Measurements from ENCODE around the gene ATP11B.

Gene ATP11B

DNA sequence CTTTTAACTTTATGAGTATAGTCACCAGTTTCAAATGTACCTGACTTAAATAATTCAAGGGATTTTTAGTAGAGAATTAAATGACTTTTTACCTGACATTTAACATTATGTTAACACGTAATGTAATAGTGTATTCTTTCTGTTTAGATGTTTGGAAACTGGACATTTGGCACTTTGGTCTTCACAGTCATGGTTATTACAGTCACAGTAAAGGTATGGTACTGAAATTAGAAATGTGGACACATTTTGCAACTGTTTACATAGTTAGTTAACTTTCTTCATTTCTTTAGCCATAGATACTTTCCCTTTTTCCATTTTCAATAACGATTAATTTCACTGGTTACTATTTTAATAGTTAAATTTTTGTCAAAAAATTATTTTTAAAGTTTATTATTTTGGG is 103.2 kb downstream of the ATP11B start:
- no peak for DNase-seq
- H3K4me3 Mint-ChIP-seq = no peak overlapping the region
- H3K36me3 Mint-ChIP-seq (ENCODE audit: low read depth) = peaks cover 64% of the 10 kb centered on the region
- H3K9me3 Mint-ChIP-seq = no peaks in the 10 kb centered on the region
- no peaks in the 10 kb centered on the region for H3K4me1 Mint-ChIP-seq (ENCODE audit: low read depth)
- H3K27ac Mint-ChIP-seq = no peak overlapping the region
- H3K27me3 Mint-ChIP-seq = no peaks in the 10 kb centered on the region

DNA sequence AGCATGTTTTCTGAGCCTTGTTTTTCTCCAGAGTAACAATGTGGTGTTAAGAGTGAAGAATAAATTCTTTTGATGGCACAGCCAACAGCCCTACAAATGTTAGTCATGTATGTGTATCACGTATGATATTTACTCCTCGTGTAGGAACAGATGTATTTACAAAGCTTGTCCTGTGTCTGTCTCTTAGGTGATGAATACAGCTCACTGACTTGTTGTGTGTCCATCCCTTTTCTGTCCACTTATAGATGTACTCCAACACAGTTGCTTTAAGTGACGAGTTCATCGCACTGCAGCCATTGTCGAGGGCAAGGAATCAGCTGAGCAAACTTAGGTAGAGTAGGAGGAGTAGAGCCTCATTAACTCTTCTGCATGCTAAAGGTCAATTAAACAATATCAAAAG is 108.9 kb downstream of the ATP11B start:
- H3K4me3 Mint-ChIP-seq = no peak overlapping the region
- no peaks in the 10 kb centered on the region for H3K27me3 Mint-ChIP-seq
- no peaks in the 10 kb centered on the region for H3K4me1 Mint-ChIP-seq (ENCODE audit: low read depth)
- no peak for DNase-seq
- H3K9me3 Mint-ChIP-seq = no peaks in the 10 kb centered on the region
- peaks cover 55% of the 10 kb centered on the region for H3K36me3 Mint-ChIP-seq (ENCODE audit: low read depth)
- H3K27ac Mint-ChIP-seq = no peak overlapping the region

DNA sequence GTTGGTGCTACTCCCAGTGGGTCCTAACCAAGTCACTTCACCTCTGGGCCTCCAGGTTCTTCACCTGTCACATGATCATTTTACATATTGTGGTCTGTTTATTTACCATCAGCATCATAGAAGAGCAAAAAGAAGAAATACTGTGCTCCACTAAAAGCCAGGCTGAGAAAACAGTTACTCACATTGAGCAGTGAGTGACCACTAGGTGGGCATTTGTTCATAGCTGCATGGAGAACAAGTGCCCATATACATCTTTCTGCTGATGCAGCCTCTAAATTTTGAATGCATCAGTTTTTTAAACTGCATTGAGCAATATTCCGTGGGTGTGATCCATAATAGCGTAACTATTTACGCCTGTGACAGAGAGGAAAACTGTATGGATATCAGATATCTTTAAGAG is 110.9 kb downstream of the ATP11B start:
- Mint-ChIP-seq H3K4me1 (ENCODE audit: low read depth) (peaks cover 2% of the 10 kb centered on the region), H3K27ac (peak overlapping the region; percentile 12), H3K36me3 (ENCODE audit: low read depth) (peaks cover 57% of the 10 kb centered on the region), H3K27me3 (no peaks in the 10 kb centered on the region), H3K9me3 (no peaks in the 10 kb centered on the region), H3K4me3 (no peak overlapping the region)
- DNase-seq = no peak

DNA sequence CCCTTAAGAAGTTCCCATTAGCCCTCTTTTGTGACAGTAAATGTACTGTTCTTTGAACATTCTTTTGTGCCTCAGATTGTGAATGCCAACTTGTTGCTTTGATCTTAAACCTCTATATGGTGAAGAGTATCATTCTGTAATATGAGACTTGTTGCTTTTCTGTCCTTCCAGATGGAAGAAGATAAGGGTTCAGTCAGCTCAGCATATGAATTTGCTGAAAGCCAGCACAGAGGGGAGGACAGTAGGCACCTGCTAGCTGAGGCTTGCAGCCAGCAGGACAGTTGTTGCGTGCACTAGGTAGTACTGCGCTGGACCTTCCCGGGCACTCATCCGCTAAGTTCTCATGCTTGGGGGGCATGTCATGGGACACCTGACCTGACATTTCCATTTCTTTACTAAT is 112.3 kb downstream of the ATP11B start:
- peaks cover 50% of the 10 kb centered on the region for H3K36me3 Mint-ChIP-seq (ENCODE audit: low read depth)
- peak overlapping the region; percentile 62 for H3K27ac Mint-ChIP-seq

DNA sequence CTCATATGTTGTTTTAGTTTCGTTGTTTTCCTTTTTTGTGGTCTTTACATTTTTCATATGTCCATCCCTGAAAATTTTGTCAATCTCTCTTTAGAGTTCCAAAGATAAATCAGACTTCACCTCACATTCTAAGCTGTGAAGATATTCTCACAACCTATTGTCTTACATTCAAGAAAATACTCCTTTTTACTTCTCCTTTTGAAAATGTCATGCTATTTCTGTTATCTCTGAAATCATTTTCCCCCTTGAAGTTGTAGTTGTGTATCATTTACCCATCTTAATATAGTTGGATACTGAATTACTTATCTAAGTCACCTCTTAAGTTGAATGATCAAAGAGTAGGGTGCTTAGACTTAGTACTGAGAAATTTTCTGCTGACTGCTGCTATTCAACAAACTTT is 112.7 kb downstream of the ATP11B start:
- Mint-ChIP-seq H3K9me3 (no peaks in the 10 kb centered on the region), H3K36me3 (ENCODE audit: low read depth) (peaks cover 50% of the 10 kb centered on the region), H3K4me3 (no peak overlapping the region), H3K27ac (no peak overlapping the region), H3K27me3 (no peaks in the 10 kb centered on the region), H3K4me1 (ENCODE audit: low read depth) (peaks cover 17% of the 10 kb centered on the region)
- no peak for DNase-seq

More for the DNA sequence above, 112.3 kb downstream of the ATP11B start:
- H3K27me3 Mint-ChIP-seq = no peaks in the 10 kb centered on the region
- H3K9me3 Mint-ChIP-seq = no peaks in the 10 kb centered on the region
- H3K4me3 Mint-ChIP-seq = no peak overlapping the region
- peaks cover 14% of the 10 kb centered on the region for H3K4me1 Mint-ChIP-seq (ENCODE audit: low read depth)
- no peak for DNase-seq

DNA sequence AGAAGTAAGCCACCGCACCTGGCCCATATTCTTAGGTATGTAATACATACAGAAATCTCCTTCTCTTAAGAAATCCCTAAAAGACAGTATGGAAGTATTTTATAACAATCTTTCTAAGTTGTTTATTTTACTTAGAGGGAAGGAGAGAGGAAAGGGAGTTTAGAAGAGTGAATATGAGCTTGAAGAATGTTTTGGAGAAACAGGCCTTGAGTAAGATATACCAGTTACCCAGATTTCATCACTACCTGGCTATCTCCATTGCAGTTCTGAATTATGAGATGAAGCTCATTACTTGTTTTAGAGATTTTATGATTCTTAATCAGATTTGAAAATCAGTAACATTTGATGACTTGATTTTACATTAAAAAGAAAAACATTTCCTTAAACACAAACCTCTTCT is 115.2 kb downstream of the ATP11B start:
- no peaks in the 10 kb centered on the region for H3K9me3 Mint-ChIP-seq
- peaks cover 38% of the 10 kb centered on the region for H3K4me1 Mint-ChIP-seq (ENCODE audit: low read depth)
- H3K36me3 Mint-ChIP-seq (ENCODE audit: low read depth) = peaks cover 44% of the 10 kb centered on the region
- H3K27ac Mint-ChIP-seq = no peak overlapping the region
- no peak for DNase-seq
- H3K27me3 Mint-ChIP-seq = no peaks in the 10 kb centered on the region
- no peak overlapping the region for H3K4me3 Mint-ChIP-seq

DNA sequence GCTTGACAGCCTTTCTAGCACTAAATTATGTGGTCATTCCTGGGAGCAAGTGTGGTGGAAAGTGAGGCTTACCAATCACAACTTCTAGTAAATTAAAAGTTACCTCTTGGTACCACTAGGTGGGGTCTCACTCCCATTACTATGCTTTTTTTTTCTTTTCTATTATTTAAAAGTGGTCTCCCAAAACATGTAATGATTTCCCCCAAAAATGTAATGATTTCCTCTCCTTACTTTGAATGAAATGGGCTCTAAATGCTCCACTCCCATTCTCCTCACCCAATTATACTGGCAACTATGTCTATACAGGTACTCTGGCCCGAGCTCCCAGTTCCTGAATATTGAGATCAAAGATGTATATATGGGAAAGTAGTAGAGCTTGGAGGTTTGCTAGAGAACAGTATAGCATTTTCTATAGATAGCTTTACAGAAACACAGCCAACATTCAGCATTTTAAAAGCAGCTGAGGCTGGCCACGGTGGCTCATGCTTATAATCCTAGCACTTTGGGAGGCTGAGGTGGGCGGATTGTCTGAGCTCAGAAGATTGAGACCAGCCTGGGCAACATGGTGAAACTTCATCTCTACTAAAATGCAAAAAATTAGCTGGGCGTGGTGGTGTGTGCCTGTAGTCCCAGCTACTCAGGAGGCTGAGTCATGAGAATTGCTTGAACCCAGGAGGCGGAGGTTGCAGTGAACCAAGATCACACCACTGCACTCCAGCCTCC is 116.2 kb downstream of the ATP11B start:
- DNase-seq = no peak
- peak overlapping the region; percentile 15 for H3K27ac Mint-ChIP-seq

DNA sequence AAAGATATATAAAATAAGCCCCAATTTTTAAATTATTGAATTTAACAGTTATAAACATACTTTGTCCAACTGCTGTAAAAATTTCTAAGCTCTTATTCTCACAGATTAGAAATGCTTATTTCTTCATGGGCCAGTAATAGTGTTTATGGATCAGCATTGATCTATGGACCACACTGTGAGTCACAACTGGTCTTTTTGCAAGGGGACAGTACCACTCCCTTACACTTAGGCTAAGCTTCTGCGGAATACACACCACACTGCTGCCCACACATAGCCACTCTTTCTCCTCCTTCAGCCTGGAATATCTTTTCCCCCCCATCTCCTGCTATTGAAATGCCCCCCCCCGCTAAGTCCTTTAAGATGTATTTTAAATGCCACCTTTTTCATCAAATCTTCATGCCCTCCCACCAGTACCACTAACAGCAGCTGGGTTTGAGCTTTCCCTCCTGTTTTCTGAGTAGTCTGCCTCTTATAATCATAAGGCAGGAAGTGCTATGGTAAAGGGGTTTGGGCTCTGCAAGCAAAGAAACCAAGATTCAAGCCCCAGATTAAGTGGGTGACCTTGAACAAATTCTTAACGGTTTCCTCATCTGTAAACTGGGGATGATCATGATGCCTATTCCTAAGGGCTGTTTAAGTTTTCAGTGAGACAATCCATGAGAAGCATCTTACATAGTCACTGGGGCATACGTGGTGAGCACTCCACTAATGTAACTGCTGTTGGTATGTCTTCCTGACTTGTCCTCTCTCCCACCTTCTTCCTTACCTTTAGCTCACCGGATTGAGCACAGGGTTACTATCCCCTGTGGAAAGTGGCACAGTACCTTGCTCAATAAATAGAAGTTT is 117.9 kb downstream of the ATP11B start:
- Mint-ChIP-seq H3K9me3 (no peaks in the 10 kb centered on the region), H3K27me3 (no peaks in the 10 kb centered on the region), H3K36me3 (ENCODE audit: low read depth) (peaks cover 49% of the 10 kb centered on the region), H3K4me3 (no peak overlapping the region), H3K4me1 (ENCODE audit: low read depth) (peaks cover 55% of the 10 kb centered on the region), H3K27ac (peak overlapping the region; percentile 68)
- DNase-seq = no peak

More for the DNA sequence above, 116.2 kb downstream of the ATP11B start:
- H3K9me3 Mint-ChIP-seq = no peaks in the 10 kb centered on the region
- H3K4me3 Mint-ChIP-seq = no peak overlapping the region
- peaks cover 46% of the 10 kb centered on the region for H3K4me1 Mint-ChIP-seq (ENCODE audit: low read depth)
- H3K36me3 Mint-ChIP-seq (ENCODE audit: low read depth) = peaks cover 45% of the 10 kb centered on the region
- H3K27me3 Mint-ChIP-seq = no peaks in the 10 kb centered on the region

DNA sequence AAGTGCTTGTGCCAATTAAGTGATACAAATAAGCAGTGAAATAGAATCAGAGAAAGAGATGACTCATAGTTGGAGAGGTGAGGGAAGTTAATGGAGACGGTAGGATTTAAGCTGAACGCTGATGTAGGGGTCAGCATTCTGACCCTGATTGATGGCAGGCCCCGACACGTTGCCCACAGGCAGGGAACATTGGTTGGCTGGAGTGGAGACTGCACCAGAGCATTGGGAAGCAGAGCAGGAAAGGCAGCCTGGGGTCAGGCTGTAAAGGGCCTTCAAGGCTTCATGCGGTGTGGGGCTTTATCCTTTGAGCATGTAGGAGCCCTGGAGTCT is 118.4 kb downstream of the ATP11B start:
- Mint-ChIP-seq H3K27ac (peak overlapping the region; percentile 68), H3K4me1 (ENCODE audit: low read depth) (peaks cover 55% of the 10 kb centered on the region), H3K36me3 (ENCODE audit: low read depth) (peaks cover 45% of the 10 kb centered on the region)

DNA sequence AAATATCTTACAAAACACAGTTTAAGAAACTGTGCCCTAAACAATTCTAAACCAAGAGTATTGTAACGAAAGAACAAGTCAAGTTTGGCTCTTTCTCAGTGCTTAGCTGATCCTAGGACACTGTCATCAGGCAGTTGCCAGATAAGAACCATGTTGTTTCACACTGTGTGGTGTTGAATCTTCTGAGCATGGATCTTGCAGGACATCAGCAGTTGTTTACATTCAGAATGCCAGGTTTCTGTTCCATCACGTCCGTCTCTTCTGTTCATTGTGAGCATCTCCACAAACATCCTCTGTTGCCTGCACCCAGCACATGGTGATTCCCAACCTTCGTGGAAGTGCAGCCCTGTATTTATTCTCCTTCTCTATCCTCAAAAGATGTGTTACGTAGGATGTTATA is 119.2 kb downstream of the ATP11B start:
- Mint-ChIP-seq H3K9me3 (no peaks in the 10 kb centered on the region), H3K27ac (no peak overlapping the region), H3K4me1 (ENCODE audit: low read depth) (peaks cover 55% of the 10 kb centered on the region), H3K4me3 (no peak overlapping the region), H3K36me3 (ENCODE audit: low read depth) (peaks cover 49% of the 10 kb centered on the region), H3K27me3 (no peaks in the 10 kb centered on the region)
- DNase-seq = no peak

More for the DNA sequence above, 118.4 kb downstream of the ATP11B start:
- DNase-seq = no peak
- Mint-ChIP-seq H3K9me3 (no peaks in the 10 kb centered on the region), H3K4me3 (no peak overlapping the region), H3K27me3 (no peaks in the 10 kb centered on the region)

DNA sequence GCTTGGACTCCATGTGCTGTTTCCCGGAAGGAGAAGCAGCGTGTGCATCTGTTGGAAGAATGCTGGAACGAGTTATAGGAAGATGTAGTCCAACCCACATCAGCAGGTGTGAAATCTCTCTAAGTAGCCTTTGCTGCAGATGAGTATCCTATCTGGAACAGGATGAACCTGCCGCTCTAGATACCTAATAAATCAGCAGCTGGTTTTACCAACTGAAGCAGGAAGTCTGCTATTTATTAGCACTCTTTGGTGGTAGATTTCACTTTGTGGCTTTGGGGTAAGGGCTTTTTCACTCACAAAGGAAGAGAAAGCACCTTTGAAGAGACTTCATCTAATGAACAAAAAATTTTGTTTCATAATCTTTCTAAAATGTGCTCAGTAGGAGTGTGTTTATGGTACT is 120.6 kb downstream of the ATP11B start:
- peaks cover 55% of the 10 kb centered on the region for H3K4me1 Mint-ChIP-seq (ENCODE audit: low read depth)
- peaks cover 45% of the 10 kb centered on the region for H3K36me3 Mint-ChIP-seq (ENCODE audit: low read depth)
- peak overlapping the region; percentile 82 for H3K27ac Mint-ChIP-seq
- DNase-seq = no peak
- H3K27me3 Mint-ChIP-seq = no peaks in the 10 kb centered on the region
- no peaks in the 10 kb centered on the region for H3K9me3 Mint-ChIP-seq
- H3K4me3 Mint-ChIP-seq = no peak overlapping the region

DNA sequence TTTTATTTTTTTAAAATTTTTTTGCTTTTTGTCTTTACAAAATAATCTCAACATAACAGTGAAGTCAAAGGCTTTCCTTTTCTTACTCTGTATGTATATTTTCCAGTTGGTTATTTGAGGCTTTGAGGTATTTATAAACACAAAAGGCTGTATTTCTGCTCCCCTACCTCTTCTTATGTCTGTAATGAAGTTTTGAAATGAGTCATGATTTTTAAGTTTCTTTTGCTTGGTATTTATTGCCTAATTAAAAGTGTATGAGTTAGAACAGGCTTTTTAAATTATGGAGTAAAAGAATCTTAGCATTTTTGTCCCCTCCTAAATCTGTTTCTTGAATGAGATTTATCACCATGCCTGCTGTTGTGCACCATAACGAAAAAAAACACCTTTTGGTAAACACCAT is 121.0 kb downstream of the ATP11B start:
- H3K36me3 Mint-ChIP-seq (ENCODE audit: low read depth) = peaks cover 49% of the 10 kb centered on the region
- no peaks in the 10 kb centered on the region for H3K9me3 Mint-ChIP-seq
- peak overlapping the region; percentile 38 for H3K27ac Mint-ChIP-seq
- peaks cover 52% of the 10 kb centered on the region for H3K4me1 Mint-ChIP-seq (ENCODE audit: low read depth)
- no peak for DNase-seq
- no peaks in the 10 kb centered on the region for H3K27me3 Mint-ChIP-seq
- H3K4me3 Mint-ChIP-seq = no peak overlapping the region

DNA sequence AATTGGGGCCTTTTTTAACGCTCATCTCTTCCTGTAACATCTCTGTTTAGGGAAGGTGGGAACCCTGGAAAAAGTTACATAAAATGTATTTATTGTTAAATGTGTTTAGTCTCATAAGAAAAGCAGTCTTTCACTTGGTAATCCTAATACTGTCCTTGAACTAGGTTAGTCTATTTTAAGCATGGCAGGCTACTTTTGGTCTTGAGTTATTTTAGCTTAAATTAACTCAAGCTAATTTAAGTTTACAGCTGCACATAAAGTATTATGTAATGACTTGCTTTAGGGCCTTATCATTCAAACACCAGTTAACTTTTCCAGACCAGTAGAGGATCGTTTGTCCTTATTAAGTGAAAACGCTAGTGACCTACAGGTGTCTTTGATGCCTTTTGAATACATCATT is 123.8 kb downstream of the ATP11B start:
- no peak for DNase-seq
- Mint-ChIP-seq H3K4me3 (no peak overlapping the region), H3K9me3 (no peaks in the 10 kb centered on the region), H3K27me3 (no peaks in the 10 kb centered on the region), H3K4me1 (ENCODE audit: low read depth) (peaks cover 28% of the 10 kb centered on the region), H3K36me3 (ENCODE audit: low read depth) (peaks cover 56% of the 10 kb centered on the region), H3K27ac (no peak overlapping the region)

DNA sequence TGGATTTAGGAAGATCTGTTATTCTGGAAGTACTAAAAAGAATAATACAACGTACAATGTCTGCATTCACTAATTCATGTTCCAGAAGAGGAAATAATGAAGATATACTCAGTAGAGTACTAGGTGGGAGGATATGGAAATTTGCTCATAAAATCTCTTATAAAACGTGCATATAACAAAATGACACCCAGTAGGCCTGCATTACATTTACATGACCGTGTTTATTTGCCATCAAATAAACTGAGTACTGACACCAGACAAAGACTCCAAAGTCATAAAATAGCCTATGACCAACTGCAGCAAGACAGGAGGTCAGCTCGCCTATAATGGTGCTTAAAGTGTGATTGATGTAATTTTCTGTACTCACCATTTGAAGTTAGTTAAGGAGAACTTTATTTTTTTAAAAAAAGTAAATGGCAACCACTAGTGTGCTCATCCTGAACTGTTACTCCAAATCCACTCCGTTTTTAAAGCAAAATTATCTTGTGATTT is 126.6 kb downstream of the ATP11B start:
- peaks cover 2% of the 10 kb centered on the region for H3K9me3 Mint-ChIP-seq
- H3K4me3 Mint-ChIP-seq = no peak overlapping the region
- no peak overlapping the region for H3K27ac Mint-ChIP-seq
- peaks cover 5% of the 10 kb centered on the region for H3K4me1 Mint-ChIP-seq (ENCODE audit: low read depth)
- H3K27me3 Mint-ChIP-seq = no peaks in the 10 kb centered on the region
- DNase-seq = no peak
- H3K36me3 Mint-ChIP-seq (ENCODE audit: low read depth) = peaks cover 65% of the 10 kb centered on the region

DNA sequence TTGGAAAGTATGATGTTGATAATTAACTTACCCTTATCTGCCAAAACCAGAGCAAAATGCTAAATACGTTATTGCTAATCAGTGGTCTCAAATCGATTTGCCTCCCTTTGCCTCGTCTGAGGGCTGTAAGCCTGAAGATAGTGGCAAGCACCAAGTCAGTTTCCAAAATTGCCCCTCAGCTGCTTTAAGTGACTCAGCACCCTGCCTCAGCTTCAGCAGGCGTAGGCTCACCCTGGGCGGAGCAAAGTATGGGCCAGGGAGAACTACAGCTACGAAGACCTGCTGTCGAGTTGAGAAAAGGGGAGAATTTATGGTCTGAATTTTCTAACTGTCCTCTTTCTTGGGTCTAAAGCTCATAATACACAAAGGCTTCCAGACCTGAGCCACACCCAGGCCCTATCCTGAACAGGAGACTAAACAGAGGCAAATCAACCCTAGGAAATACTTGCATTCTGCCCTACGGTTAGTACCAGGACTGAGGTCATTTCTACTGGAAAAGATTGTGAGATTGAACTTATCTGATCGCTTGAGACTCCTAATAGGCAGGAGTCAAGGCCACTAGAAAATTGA is 127.3 kb downstream of the ATP11B start:
- peaks cover 2% of the 10 kb centered on the region for H3K9me3 Mint-ChIP-seq
- no peaks in the 10 kb centered on the region for H3K27me3 Mint-ChIP-seq
- H3K27ac Mint-ChIP-seq = peak overlapping the region; percentile 23
- H3K4me1 Mint-ChIP-seq (ENCODE audit: low read depth) = peaks cover under 1% of the 10 kb centered on the region
- no peak for DNase-seq
- peaks cover 65% of the 10 kb centered on the region for H3K36me3 Mint-ChIP-seq (ENCODE audit: low read depth)
- no peak overlapping the region for H3K4me3 Mint-ChIP-seq

Measured in activated T-cell treated with anti-CD3 and anti-CD28 coated beads, Interleukin-2, amount 50 U/mL, for 24 hours (primary cell).